CD4-positive, alpha-beta T cell treated with Interferon gamma for 1 hour (primary cell): ENCODE results near the gene LGR4.
"Not testable (repeated sequence)": the region's sequence is repeated elsewhere in the genome, so short reads cannot be mapped to it uniquely, and the experiment has no call there.

ENCODE experiments used
- DNase-seq: peaks from one replicate; pipeline ENCODE4 v3.0.0-alpha.2; 2020

Gene LGR4

DNA sequence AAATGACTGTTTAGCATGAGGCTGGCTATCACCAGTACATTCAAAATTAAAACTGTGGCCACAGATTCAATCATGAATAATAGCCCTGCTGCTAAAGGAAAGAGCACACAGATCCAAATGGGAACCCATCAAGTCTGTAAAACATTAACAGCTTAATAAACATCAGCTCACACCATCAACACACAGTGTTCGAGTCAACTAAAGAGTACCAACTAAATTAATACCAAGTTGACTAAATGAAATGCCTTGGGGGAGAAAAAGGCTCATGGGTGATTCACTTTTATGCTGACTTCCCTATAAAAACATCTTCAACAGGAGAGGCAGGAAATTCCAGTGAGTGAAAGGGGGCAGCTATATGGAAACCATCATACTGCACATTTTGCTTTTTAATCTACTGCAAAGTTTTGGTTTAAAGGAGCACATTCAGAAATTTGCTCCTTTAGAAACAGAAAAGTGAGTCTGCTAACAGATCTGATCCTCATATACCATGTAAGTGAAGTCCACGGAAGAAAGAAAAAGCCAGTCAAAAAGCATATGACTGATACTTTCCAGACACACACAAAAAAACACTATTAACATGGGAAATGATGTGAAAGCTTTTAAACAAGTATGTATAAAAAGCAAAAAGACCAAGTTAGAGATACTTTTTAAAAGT, 16.3 kb downstream of the LGR4 start:
- DNase-seq: no peak

DNA sequence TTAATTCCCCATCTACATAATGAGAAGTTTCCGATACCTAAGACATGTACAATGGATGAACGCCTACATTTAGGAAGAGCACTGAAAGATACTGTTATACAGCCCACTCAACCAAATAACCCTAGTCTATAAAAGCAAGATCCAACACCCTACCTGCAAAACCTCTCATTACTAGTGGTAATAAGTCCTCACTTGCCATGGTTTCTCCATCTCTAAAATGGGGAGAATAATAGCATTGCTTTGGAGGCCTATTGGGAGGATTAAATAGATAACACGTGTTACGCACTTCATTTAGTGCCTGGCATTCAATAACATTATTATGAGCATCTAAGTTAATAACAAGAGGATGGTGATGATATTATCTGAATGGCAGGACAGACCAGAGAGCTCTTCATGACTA, 16.9 kb downstream of the LGR4 start:
- DNase-seq: no peak

DNA sequence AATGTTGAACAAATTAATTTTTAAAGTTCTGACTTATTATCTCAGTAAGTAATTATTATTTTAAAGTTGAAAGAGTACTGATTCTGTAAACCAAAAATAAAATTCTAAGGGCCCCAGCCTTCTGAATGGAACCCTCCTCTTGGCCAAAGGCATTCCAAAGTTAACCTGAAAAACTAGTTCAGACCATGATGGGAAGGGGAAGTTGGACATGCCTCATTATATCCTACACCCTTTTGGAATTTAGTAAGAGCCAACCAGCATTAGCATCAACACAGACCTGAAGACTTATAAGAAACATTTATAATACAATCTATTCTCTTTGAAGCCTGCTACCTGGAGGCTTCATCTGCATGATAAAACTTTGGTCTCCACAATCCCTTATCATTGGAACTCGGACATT, 18.9 kb downstream of the LGR4 start:
- no peak for DNase-seq

DNA sequence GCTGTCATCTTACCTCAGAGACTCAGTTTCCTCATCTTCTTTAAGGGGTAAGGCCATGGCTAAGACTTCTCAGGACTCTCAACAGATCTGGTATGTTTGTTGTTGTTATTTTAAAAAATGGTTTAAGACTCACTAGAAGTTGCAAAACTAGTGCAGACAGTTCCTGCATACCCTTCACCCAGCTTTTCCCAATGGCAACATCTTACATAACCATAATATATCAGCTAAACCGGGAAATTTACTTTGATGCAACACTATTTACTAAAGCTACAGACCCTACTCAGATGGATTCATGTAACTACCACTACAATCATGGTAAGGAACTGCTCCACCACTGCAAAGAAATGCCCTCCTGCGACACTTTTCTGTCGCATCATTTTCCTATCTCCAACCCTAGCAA, 20.4 kb downstream of the LGR4 start:
- no peak for DNase-seq

- no peak for DNase-seq
Measured at GRCh38 chr11:27451244-27451965, 21.2 kb downstream of the LGR4 start.

GRCh38 chr11:27448184-27448540, 24.4 kb downstream of the LGR4 start:
- not testable (repeated sequence) for DNase-seq

DNA sequence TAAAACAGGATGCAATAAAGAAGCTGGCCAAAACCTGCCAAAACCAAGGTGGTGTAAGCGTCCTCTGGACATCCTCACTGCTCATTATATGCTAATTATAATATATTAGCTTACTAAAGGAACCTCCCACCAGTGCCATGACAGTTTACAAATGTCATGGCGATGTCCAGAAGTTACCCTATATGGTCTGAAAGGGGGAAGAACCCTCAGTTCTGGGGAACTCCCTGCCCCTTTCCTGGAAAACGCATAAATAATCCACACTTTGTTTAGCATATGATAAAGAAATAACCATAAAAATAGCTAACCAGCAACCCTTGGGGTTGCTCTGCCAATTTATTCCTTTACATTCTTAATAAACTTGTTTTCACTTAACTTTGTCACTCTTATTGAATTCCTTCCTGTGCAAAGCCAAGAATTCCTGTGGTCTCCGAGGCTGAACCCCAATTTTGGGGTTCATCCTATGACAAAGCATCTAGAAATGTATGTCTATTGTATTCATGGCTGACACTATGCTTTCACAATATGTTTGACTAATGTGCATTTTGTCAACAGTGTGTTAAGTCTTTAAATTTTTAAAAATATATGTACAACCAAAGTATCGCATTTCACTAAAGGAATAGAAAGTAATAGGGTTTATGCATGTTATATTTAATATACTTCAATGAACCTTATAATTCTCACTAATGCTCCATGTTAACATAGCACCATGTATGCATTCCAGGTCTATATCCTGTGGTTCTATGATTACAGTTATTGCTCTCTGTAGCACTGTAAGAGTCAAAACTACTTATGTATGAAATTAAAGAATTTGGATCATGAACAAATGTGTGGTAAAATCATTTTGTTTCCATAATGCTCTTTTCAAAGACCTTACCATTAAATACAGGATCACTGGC, 25.1 kb downstream of the LGR4 start:
- no peak for DNase-seq

GRCh38 chr11:27445625-27446024, 27.0 kb downstream of the LGR4 start:
- no peak for DNase-seq

DNA sequence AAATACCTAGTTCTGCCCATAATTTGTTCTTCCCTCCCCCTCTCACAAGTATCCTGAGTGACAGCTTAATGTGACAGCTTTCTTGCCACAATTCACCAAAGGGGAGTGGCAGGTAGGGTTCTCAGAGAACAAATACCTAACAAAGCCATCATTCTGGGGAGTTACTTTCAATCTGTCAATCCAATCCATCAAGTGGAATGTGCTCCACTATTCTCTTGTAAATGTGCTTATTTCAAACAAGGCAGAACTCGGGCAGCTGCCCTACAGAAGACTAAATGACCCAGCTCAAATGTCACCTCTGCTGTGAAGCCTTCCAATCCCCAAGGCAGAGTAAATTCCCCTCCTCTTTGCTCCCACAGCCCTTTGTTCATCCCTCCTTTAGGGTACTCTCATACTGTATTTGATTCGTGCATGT, 27.8 kb downstream of the LGR4 start:
- DNase-seq: no peak

DNA sequence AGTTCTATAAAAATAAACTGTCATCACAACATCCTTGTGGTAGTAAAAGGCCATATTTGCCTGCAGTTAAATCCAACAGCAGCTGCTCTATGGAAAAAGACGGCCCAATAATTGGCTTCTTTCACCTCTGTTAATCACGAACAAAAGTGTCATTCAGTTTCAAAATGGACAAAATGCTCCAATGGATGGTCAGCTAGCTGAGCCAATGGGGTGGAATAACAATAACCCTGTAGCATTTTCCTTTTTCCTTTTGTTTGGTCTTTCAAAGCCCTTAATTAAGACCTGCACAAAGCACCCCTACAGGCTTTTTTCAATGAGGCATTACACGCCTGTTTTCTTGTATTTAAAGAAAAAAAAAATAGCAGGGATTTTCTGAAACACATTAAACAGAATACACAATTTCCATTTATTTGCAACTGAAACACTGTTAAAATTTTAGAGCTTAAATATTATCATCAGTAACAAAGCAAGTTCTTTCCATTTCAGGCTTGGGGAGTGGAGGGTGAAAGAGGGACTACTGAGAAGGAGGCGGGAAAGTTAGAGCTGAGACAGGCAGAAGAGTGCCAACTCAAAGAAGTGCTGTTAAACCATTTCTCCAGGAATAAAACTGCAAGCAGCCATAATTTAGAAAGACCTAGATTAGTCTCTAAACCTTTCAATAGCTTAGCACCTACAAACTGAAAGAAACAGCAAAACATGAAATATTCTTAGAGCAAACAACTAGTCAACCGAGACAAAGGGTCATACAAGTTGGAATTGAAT, 28.7 kb downstream of the LGR4 start:
- no peak for DNase-seq

DNA sequence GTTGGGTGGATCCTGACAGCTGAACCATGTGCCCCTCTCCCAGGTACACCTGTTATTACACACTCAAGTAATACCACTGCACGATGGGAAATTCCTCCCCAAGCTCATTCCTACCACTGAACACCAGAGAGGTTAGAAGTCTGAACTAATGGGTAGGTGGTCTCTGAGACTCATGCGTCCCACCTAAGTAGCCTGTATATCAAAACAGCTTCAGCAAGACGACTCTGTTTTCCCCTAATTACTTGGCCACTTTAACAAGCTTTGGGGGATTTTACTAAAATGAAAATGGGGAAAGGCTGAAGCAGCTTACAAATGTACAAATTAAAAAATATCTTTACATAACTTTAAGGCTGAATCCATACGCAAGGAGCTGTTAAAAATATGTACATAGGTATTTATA, 29.4 kb downstream of the LGR4 start:
- DNase-seq: no peak

DNA sequence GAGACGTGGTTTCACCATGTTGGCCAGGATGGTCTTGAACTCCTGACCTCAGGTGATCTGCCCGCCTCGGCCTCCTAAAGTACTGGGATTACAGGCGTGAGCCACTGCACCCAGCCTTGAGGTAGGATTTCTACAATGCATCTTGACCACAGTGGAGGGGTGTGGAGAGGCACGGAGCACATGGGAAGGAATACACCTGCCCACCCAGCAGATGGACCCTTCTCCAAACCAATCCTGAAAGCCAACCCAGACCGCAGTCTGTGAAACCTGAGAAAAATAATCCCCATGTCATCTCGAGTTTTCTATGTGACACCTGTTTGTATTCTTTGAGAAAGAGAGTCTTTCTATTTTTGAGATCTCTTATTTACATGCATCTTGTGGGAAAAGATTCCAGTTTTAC, 32.5 kb downstream of the LGR4 start:
- DNase-seq: no peak

DNA sequence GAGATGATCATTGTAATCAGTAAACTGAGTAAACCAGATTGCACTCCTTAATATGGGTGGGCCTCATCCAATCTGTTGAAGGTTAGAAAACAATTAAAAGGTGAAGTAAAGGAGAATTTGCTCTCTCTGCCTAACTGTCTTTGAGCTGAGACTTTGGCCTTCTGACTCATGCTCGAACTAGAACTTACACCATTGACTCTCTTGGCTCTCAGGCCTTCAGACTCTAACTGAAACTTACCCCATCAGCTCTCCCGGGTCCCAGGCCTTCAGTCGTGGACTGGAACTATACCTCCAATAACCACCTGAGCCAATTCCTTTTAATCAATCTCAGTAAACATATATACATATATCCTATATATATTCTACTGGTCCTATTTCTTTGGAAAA, 34.0 kb downstream of the LGR4 start:
- DNase-seq: no peak

GRCh38 chr11:27437829-27438594, 34.6 kb downstream of the LGR4 start:
- no peak for DNase-seq

DNA sequence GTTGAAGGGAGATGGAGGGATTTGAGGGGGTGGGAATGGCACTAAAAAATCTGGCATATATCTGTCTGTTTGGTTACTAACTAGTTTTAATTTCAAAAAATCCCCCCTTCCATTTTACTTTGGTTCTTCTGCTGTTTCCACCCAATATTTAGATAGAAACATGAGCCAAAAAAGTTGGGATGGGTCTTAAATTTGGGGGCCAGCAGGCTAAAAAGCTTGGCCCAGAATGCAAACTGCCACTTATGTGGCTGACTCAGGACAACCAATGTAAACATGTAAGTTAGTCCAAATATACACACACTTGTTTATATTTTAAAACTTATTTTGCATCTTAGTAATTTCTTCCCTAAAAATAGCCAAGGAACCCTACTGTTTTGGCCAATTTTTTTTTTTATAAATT, 35.7 kb downstream of the LGR4 start:
- DNase-seq: no peak

GRCh38 chr11:27433742-27434141, 38.8 kb downstream of the LGR4 start:
- DNase-seq: no peak

DNA sequence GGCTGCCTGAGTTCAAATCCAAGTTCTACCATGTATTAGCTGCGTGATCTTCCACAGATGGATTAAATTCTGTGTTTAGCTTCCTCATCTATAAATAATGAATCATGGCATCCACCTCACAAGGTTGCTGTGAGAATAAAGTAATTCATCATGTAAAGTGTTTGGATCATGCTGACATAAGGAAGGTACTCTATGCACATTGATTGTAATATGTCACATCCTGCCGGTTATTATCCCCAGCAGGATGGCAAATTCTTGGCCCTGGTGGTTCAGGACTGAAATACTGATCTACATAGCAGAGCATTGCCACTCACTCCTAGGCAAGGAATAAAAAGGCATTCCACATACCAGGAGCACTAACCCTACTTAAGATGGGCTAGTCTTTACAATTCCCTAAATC, 40.8 kb downstream of the LGR4 start:
- DNase-seq: no peak

DNA sequence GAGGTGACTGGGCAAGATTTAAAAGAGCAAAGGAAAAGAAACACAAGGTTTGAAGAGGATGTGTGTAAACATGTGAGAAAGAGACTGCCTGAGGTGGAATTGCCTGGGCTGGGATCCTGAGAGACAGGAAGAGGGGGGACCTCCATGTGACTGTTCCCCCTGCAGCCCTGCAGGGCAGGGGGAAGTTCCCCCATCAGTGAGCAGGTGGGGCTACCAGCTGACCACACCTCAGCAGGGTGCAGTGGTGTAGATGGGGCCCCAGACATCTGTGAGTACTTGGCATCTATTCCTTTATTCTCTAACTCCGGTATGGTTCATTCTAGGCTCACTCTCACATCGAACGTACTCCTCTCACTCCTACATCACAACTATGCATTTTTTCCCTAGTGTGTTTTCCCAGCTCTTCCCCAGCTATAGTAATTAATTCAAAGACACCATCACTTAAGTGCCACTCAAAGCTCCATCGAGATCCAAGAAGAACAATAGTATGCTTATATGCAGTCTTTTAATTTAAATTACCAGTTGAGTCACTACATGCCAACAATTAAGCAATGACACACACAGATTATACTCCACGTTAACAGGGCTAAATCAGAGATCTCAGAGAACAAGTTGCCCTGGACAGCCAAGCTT, 42.7 kb downstream of the LGR4 start:
- DNase-seq: no peak

DNA sequence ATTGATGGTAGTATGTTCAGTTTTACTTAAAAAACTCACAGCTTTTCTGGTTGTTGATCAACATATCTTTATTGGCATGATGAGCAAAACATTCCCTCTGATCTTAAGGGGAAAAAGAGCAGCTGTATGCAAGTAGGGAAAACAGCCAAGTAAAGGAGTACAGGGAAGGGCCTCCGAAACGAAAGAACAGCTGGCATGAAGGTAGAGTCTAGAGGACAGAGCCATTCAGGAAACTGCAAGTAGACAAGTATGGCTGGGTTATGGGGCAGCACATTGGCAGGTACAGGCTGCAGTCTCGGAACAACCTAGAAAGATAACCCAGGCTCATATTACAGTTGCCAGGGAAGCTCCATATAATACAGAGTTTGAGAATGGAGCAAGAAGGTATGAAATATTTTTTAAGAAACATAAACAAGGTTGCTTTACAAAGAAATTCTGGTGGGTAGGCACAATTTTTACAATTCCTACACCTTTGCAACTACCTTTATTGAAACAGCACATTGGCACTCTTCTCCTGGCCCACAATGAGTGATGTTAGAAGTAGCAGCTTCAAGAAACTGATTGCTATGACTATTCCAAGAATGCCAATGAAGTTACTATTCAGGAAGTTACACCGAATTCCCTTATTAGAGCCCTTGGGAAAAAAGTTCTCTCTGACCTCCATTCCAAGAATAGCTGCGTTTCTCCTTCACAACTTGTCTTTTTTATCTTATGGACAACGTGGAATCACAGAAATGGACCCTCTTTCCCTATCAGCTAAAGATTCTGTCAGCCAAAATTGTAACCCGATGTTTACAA, 45.2 kb downstream of the LGR4 start:
- no peak for DNase-seq

GRCh38 chr11:27425814-27426213, 46.8 kb downstream of the LGR4 start:
- no peak for DNase-seq

- no peak for DNase-seq
Measured at GRCh38 chr11:27423125-27423524, 49.5 kb downstream of the LGR4 start.
